ENCODE data around the gene GCC2.
"Not testable (repeated sequence)": the region's sequence is repeated elsewhere in the genome, so short reads cannot be mapped to it uniquely, and the experiment has no call there.

GCC2 gene

DNA sequence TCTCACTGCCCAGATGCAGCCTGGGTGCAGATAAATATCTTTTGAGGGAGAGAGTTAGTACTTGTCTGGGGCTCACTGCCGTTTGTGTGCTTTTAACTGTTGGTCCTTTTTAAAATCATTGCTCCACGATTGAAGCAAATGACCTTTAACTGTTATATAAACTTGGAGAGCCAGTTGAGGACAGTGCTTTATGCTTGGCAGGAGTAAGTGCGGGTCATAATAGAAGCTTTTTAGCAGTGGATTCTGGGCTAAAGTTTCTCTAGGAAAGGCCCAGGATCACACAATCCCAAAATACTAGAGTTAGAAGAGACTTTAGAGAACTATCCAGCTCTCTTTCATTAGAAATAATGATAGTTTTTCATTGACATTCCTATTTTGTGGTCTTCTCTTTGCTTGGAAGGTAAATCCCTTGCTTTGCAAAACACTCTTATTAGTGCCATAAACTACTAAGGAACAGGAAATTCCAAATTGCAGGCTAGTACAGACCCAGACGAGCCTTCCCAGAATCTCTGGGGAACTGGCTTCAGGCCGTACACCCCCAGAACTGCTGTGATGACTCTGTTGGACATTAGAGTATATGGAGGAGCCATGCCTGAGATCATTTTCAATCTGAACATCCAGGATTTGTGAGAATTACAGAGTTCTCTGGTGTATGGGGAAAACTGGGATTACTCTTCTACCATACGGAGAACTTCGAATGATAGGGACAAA is 104.4 kb downstream of the GCC2 start:
- no peaks in the 10 kb centered on the region for H3K9me2 ChIP-seq (replicated peaks; ENCODE audit: low read depth, low read length)
- H3K79me2 ChIP-seq (ENCODE audit: insufficient read depth, low read length), result peaks cover 72% of the 10 kb centered on the region
- H3K9me3 ChIP-seq (ENCODE audit: insufficient read depth, low read depth, low read length), result no peaks in the 10 kb centered on the region
- no peaks in the 10 kb centered on the region for H3K4me1 ChIP-seq (ENCODE audit: insufficient read depth, low read length, poor library complexity, severe bottlenecking)
- no peaks in the 10 kb centered on the region for H3K36me3 ChIP-seq (ENCODE audit: insufficient read depth, low read length)
- no peak overlapping the region for H3K9ac ChIP-seq (ENCODE audit: low read depth, low read length, poor library complexity, severe bottlenecking)
- H3F3A ChIP-seq (ENCODE audit: low read depth), result no peaks in the 10 kb centered on the region
- H3K27me3 ChIP-seq (ENCODE audit: insufficient read depth, low read length, poor library complexity, severe bottlenecking), result no peaks in the 10 kb centered on the region
- H3K4me3 ChIP-seq (ENCODE audit: low read length, poor library complexity, severe bottlenecking), result no peak overlapping the region
- no peak overlapping the region for H3K4me2 ChIP-seq (ENCODE audit: low read depth, low read length, poor library complexity, severe bottlenecking)
- H2AFZ ChIP-seq (ENCODE audit: low read length), result no peak overlapping the region
- no peaks in the 10 kb centered on the region for H4K20me1 ChIP-seq (ENCODE audit: insufficient read depth, low read length, poor library complexity, severe bottlenecking)
- no peak for TF ChIP-seq CTCF (conservative IDR thresholded peaks at IDR 0.05; ENCODE audit: low read length)
- TF ChIP-seq EZH2phosphoT487 (IDR thresholded peaks at IDR 0.05; ENCODE audit: borderline replicate concordance), result no peak

- Histone ChIP-seq H3K9ac (ENCODE audit: low read depth, low read length, poor library complexity, severe bottlenecking) (no peak overlapping the region), H4K20me1 (ENCODE audit: insufficient read depth, low read length, poor library complexity, severe bottlenecking) (no peaks in the 10 kb centered on the region), H3K9me2 (replicated peaks; ENCODE audit: low read depth, low read length) (no peaks in the 10 kb centered on the region), H3K4me2 (ENCODE audit: low read depth, low read length, poor library complexity, severe bottlenecking) (no peak overlapping the region), H3K36me3 (ENCODE audit: insufficient read depth, low read length) (no peaks in the 10 kb centered on the region), H2AFZ (ENCODE audit: low read length) (no peak overlapping the region), H3F3A (ENCODE audit: low read depth) (no peaks in the 10 kb centered on the region), H3K9me3 (ENCODE audit: insufficient read depth, low read depth, low read length) (no peaks in the 10 kb centered on the region), H3K4me3 (ENCODE audit: low read length, poor library complexity, severe bottlenecking) (no peak overlapping the region), H3K27me3 (ENCODE audit: insufficient read depth, low read length, poor library complexity, severe bottlenecking) (no peaks in the 10 kb centered on the region), H3K79me2 (ENCODE audit: insufficient read depth, low read length) (peaks cover 70% of the 10 kb centered on the region), H3K4me1 (ENCODE audit: insufficient read depth, low read length, poor library complexity, severe bottlenecking) (no peaks in the 10 kb centered on the region)
- TF ChIP-seq EZH2phosphoT487 (IDR thresholded peaks at IDR 0.05; ENCODE audit: borderline replicate concordance) (no peak), CTCF (conservative IDR thresholded peaks at IDR 0.05; ENCODE audit: low read length) (no peak)
These were observed 105.5 kb downstream of the GCC2 start for GRCh38 chr2:108554528-108554927.

GRCh38 chr2:108555572-108555971 is 106.6 kb downstream of the GCC2 start:
- H3K4me3 ChIP-seq (ENCODE audit: low read length, poor library complexity, severe bottlenecking), result no peak overlapping the region
- no peaks in the 10 kb centered on the region for H3F3A ChIP-seq (ENCODE audit: low read depth)
- H3K9ac ChIP-seq (ENCODE audit: low read depth, low read length, poor library complexity, severe bottlenecking), result no peak overlapping the region
- H3K36me3 ChIP-seq (ENCODE audit: insufficient read depth, low read length), result no peaks in the 10 kb centered on the region
- H3K4me1 ChIP-seq (ENCODE audit: insufficient read depth, low read length, poor library complexity, severe bottlenecking), result peaks cover 2% of the 10 kb centered on the region
- peaks cover 77% of the 10 kb centered on the region for H3K79me2 ChIP-seq (ENCODE audit: insufficient read depth, low read length)
- no peaks in the 10 kb centered on the region for H4K20me1 ChIP-seq (ENCODE audit: insufficient read depth, low read length, poor library complexity, severe bottlenecking)
- H3K9me3 ChIP-seq (ENCODE audit: insufficient read depth, low read depth, low read length), result no peaks in the 10 kb centered on the region
- H2AFZ ChIP-seq (ENCODE audit: low read length), result no peak overlapping the region
- no peaks in the 10 kb centered on the region for H3K9me2 ChIP-seq (replicated peaks; ENCODE audit: low read depth, low read length)
- H3K4me2 ChIP-seq (ENCODE audit: low read depth, low read length, poor library complexity, severe bottlenecking), result no peak overlapping the region
- no peak for TF ChIP-seq EZH2phosphoT487 (IDR thresholded peaks at IDR 0.05; ENCODE audit: borderline replicate concordance)
- TF ChIP-seq CTCF (conservative IDR thresholded peaks at IDR 0.05; ENCODE audit: low read length), result no peak
- H3K27me3 ChIP-seq (ENCODE audit: insufficient read depth, low read length, poor library complexity, severe bottlenecking), result no peaks in the 10 kb centered on the region

DNA sequence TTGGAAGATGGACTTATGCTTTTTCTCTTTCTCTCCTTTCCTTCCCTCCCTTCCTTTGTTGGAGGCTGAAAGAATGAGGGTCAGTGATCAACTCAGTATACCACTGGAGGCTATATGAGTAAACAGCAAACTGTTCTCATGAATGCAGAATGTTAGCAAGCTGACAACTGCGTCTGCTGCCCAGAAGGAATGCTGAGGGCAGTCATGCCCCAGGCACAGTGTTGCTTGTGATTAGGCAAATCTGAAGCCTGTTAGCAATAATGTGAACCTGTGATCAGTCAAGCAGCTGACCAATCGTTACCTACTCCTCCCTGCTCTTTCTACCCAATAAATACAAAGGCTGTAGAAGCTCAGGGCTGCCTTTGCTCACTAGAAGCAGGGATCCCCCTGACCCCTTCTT is 107.6 kb downstream of the GCC2 start:
- not testable (repeated sequence) for H2AFZ ChIP-seq (ENCODE audit: low read length); H3K36me3 ChIP-seq (ENCODE audit: insufficient read depth, low read length); H3K4me2 ChIP-seq (ENCODE audit: low read depth, low read length, poor library complexity, severe bottlenecking); H3K4me3 ChIP-seq (ENCODE audit: low read length, poor library complexity, severe bottlenecking); H3K27me3 ChIP-seq (ENCODE audit: insufficient read depth, low read length, poor library complexity, severe bottlenecking); H3K9me3 ChIP-seq (ENCODE audit: insufficient read depth, low read depth, low read length); H3K9me2 ChIP-seq (replicated peaks; ENCODE audit: low read depth, low read length); H3K4me1 ChIP-seq (ENCODE audit: insufficient read depth, low read length, poor library complexity, severe bottlenecking); H3K9ac ChIP-seq (ENCODE audit: low read depth, low read length, poor library complexity, severe bottlenecking); H4K20me1 ChIP-seq (ENCODE audit: insufficient read depth, low read length, poor library complexity, severe bottlenecking); H3F3A ChIP-seq (ENCODE audit: low read depth)
- peaks cover 82% of the 10 kb centered on the region for H3K79me2 ChIP-seq (ENCODE audit: insufficient read depth, low read length)

All from Loucy (cell line).